LNCAP (cell line): Measurements from ENCODE around the gene DTYMK.
A peak's percentile ranks its signal among the peaks of the same experiment; 100 is the strongest.

Source experiments
- TF ChIP-seq, protein P1 (sequence below): fragments of 450-650 bp; IDR thresholded peaks from 2 replicates; pipeline ENCODE4 v1.5.1; 2017; ENCODE audit warnings: mild to moderate bottlenecking

Gene DTYMK

GRCh38 chr2:241668839-241669238 is 17.8 kb downstream of the DTYMK start:
- TF ChIP-seq, protein P1, sequence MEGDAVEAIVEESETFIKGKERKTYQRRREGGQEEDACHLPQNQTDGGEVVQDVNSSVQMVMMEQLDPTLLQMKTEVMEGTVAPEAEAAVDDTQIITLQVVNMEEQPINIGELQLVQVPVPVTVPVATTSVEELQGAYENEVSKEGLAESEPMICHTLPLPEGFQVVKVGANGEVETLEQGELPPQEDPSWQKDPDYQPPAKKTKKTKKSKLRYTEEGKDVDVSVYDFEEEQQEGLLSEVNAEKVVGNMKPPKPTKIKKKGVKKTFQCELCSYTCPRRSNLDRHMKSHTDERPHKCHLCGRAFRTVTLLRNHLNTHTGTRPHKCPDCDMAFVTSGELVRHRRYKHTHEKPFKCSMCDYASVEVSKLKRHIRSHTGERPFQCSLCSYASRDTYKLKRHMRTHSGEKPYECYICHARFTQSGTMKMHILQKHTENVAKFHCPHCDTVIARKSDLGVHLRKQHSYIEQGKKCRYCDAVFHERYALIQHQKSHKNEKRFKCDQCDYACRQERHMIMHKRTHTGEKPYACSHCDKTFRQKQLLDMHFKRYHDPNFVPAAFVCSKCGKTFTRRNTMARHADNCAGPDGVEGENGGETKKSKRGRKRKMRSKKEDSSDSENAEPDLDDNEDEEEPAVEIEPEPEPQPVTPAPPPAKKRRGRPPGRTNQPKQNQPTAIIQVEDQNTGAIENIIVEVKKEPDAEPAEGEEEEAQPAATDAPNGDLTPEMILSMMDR: no peak

DNA sequence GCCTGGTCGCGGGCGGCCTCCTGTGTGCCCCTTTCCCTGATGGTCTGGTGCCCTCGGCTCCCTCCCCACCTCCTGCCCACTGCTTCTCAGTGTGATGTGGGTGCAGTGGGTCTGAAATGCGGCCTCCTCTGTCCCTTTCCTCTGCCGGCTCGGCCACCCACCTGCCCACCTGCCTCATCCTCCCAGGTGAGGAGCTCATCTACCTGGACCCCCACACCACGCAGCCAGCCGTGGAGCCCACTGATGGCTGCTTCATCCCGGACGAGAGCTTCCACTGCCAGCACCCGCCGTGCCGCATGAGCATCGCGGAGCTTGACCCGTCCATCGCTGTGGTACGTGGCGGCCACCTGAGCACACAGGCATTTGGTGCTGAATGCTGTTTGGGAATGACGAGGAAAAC is 18.3 kb downstream of the DTYMK start:
- TF ChIP-seq, protein P1: no peak

GRCh38 chr2:241666627-241667400 is 19.8 kb downstream of the DTYMK start:
- TF ChIP-seq, protein P1: no peak

GRCh38 chr2:241665731-241666440 is 20.7 kb downstream of the DTYMK start:
- TF ChIP-seq, protein P1: no peak

GRCh38 chr2:241660593-241661213 is 25.9 kb downstream of the DTYMK start:
- TF ChIP-seq, protein P1: no peak

DNA sequence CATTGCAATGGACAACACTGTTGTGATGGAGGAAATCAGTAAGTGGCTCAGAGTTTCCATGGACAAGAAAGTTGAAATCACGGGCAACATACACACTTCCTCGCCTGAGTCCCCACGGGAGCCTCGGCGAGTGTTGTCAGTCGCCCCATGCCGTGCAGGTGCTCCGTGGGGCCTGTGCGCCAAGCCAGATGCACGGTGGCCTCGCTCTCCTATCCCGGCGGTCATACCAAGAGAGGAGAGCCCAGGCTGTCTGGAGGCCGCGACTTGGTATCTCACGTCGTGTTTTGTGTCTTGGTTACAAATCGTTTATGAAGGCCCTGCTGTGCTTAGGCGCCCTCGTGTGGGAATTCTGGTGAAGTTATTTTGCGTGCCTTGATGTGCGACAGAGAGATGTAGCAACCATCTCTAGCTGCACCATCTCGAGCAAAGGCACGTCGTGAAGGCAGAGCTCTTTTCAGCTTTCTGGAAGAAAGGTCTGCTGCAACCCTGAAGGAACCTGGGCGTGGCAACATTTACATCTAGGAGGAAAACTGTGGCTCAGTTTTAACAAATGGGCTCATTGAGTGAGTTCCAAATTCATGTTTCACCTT is 27.4 kb downstream of the DTYMK start:
- TF ChIP-seq, protein P1: peak; percentile 61

DNA sequence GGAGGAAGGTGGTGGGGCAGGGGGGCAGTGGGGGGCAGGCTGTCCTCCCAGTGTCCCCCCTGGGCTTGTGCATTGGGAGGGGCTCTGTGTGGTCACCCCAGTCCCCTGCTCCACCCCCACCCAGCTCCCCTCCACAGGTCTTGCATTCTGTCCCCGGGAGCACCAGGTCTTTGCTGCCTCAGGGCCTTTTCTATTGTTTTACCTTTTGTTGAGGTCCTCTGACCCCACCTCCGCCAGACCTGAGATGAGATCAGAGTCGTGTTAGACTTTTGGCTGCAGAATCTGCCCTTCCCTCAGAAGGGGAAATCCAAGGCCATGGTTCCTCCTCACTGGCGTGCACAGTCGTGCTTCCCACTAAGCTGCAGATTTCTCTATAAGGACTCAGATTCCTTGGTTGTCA is 28.3 kb downstream of the DTYMK start:
- TF ChIP-seq, protein P1: no peak
